ENCODE measurements around the gene EFNA1. TPM values are rescaled to one million over a fixed set of nuclear protein-coding genes. Genes with fewer than 3 reads are reported as not detected.

EFNA1 gene
- total RNA-seq, 1 experiment from 2014 or later: 19.7 TPM

DNA sequence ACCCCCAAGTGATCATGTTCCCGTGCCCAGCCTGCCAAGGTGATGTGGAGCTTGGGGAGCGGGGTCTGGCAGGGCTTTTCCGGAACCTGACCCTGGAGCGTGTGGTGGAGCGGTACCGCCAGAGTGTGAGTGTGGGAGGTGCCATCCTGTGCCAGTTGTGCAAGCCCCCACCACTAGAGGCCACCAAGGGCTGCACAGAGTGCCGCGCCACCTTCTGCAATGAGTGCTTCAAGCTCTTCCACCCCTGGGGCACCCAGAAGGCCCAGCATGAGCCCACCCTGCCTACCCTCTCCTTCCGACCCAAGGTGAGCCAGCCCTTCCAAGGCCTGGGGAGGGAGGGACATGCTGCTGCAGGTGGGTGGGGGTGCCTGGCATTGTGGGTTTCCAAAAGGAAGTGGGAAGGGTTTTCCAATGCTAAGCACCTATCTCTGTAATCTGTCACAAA, 48.3 kb downstream of the EFNA1 start:
- ChIA-PET RAD21 (ENCODE audit: low non-redundant PET in 1 of 2, low total read pairs in 2 of 2, uncharacterized antibody in 2 of 2, unreplicated experiment in 2 of 2) (interaction anchor here in 1 of 2 experiments (0.5 kb wide), 1 partner anchor 17 kb away, joined by 3 read pairs; no protein-coding TSS in a partner anchor), POLR2A (interaction anchor here (1.0 to 2.5 kb wide), 3 partner anchors 18 to 66 kb away, joined by 3 to 15 read pairs (median 4); a partner anchor contains a TSS), CTCF (interaction anchor here (1.0 to 4.6 kb wide), 5 partner anchors 18 to 149 kb away, joined by 3 to 71 read pairs (median 5); no protein-coding TSS in a partner anchor)
- Histone ChIP-seq H3K9ac (ENCODE audit: low read length) (no peak overlapping the region), H3K4me1 (ENCODE audit: control insufficient read depth in 1 of 2, insufficient read depth in 2 of 2, low read length in 2 of 2) (peaks cover 7 to 42% of the 10 kb centered on the region in 2 experiments; a peak in 3 of 4 replicates), H3K36me3 (ENCODE audit: control insufficient read depth in 1 of 2, insufficient read depth in 2 of 2, low read length in 2 of 2) (no peaks in the 10 kb centered on the region; a peak in 1 of 4 replicates), H3K4me3 (replicated peaks in 1 of 2; ENCODE audit: low read depth in 1 of 2, low read length in 2 of 2) (no peak overlapping the region), H3K4me2 (ENCODE audit: low read length) (no peak overlapping the region), H3K27ac (ENCODE audit: low read depth, low read length) (peak overlapping the region; percentile 11; the same call in 1 of the 2 replicates), H2AFZ (ENCODE audit: low read depth, low read length, poor library complexity, severe bottlenecking) (no peak overlapping the region), H4K20me1 (ENCODE audit: insufficient read depth) (no peaks in the 10 kb centered on the region), H3K9me3 (ENCODE audit: control insufficient read depth in 1 of 2, insufficient read depth in 1 of 2, low read depth in 1 of 2, low read length in 2 of 2) (no peaks in the 10 kb centered on the region), H3K79me2 (ENCODE audit: insufficient read depth, low read length) (peaks cover 21% of the 10 kb centered on the region), H3K9me2 (ENCODE audit: insufficient read depth) (no peaks in the 10 kb centered on the region), H3K27me3 (ENCODE audit: insufficient read depth, low read length) (no peaks in the 10 kb centered on the region)
- TF ChIP-seq ZNF274 (IDR thresholded peaks at IDR 0.05; ENCODE audit: low read depth, low read length) (no peak), EGR1 (IDR thresholded peaks at IDR 0.05; ENCODE audit: low read depth) (no peak), EZH2phosphoT487 (IDR thresholded peaks at IDR 0.05; ENCODE audit: borderline replicate concordance) (no peak), FOSL1 (IDR thresholded peaks at IDR 0.05; ENCODE audit: low read depth) (no peak), POLR2A (IDR thresholded peaks at IDR 0.05; ENCODE audit: borderline replicate concordance, extremely low read depth, insufficient read depth, insufficient read length) (no peak)
- TF ChIP-seq, protein P1, sequence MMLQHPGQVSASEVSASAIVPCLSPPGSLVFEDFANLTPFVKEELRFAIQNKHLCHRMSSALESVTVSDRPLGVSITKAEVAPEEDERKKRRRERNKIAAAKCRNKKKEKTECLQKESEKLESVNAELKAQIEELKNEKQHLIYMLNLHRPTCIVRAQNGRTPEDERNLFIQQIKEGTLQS (IDR thresholded peaks at IDR 0.05): no peak
- TF ChIP-seq, protein P2, sequence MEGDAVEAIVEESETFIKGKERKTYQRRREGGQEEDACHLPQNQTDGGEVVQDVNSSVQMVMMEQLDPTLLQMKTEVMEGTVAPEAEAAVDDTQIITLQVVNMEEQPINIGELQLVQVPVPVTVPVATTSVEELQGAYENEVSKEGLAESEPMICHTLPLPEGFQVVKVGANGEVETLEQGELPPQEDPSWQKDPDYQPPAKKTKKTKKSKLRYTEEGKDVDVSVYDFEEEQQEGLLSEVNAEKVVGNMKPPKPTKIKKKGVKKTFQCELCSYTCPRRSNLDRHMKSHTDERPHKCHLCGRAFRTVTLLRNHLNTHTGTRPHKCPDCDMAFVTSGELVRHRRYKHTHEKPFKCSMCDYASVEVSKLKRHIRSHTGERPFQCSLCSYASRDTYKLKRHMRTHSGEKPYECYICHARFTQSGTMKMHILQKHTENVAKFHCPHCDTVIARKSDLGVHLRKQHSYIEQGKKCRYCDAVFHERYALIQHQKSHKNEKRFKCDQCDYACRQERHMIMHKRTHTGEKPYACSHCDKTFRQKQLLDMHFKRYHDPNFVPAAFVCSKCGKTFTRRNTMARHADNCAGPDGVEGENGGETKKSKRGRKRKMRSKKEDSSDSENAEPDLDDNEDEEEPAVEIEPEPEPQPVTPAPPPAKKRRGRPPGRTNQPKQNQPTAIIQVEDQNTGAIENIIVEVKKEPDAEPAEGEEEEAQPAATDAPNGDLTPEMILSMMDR (IDR thresholded peaks at IDR 0.05 in 2 of 3, conservative IDR thresholded peaks at IDR 0.05 in 1 of 3; ENCODE audit: borderline replicate concordance in 1 of 3, insufficient read depth in 1 of 3, low read depth in 2 of 3, low read length in 2 of 3): peak in 2 of 3 experiments; percentile 18; a peak in 2 of 6 replicates
- no TSS peak for BruUV-seq (replicated peaks)
- ATAC-seq: no peak
- intact Hi-C loops (cut with micrococcal nuclease): loop anchor here (2.0 to 10.0 kb wide), 2 partner anchors 149 to 417 kb away; partner anchors contain the start of gene RUSC1
- no peak for DNase-seq (ENCODE audit: low read depth, low spot score)

Measured in HCT116 (cell line).